ENCODE results near the gene UACA.
A peak's percentile ranks its signal among the peaks of the same experiment; 100 is the strongest.
"Not testable (repeated sequence)": the region's sequence is repeated elsewhere in the genome, so short reads cannot be mapped to it uniquely, and the experiment has no call there.

UACA gene, protein sequence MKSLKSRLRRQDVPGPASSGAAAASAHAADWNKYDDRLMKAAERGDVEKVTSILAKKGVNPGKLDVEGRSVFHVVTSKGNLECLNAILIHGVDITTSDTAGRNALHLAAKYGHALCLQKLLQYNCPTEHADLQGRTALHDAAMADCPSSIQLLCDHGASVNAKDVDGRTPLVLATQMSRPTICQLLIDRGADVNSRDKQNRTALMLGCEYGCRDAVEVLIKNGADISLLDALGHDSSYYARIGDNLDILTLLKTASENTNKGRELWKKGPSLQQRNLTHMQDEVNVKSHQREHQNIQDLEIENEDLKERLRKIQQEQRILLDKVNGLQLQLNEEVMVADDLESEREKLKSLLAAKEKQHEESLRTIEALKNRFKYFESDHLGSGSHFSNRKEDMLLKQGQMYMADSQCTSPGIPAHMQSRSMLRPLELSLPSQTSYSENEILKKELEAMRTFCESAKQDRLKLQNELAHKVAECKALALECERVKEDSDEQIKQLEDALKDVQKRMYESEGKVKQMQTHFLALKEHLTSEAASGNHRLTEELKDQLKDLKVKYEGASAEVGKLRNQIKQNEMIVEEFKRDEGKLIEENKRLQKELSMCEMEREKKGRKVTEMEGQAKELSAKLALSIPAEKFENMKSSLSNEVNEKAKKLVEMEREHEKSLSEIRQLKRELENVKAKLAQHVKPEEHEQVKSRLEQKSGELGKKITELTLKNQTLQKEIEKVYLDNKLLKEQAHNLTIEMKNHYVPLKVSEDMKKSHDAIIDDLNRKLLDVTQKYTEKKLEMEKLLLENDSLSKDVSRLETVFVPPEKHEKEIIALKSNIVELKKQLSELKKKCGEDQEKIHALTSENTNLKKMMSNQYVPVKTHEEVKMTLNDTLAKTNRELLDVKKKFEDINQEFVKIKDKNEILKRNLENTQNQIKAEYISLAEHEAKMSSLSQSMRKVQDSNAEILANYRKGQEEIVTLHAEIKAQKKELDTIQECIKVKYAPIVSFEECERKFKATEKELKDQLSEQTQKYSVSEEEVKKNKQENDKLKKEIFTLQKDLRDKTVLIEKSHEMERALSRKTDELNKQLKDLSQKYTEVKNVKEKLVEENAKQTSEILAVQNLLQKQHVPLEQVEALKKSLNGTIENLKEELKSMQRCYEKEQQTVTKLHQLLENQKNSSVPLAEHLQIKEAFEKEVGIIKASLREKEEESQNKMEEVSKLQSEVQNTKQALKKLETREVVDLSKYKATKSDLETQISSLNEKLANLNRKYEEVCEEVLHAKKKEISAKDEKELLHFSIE (N-terminal part only)

DNA sequence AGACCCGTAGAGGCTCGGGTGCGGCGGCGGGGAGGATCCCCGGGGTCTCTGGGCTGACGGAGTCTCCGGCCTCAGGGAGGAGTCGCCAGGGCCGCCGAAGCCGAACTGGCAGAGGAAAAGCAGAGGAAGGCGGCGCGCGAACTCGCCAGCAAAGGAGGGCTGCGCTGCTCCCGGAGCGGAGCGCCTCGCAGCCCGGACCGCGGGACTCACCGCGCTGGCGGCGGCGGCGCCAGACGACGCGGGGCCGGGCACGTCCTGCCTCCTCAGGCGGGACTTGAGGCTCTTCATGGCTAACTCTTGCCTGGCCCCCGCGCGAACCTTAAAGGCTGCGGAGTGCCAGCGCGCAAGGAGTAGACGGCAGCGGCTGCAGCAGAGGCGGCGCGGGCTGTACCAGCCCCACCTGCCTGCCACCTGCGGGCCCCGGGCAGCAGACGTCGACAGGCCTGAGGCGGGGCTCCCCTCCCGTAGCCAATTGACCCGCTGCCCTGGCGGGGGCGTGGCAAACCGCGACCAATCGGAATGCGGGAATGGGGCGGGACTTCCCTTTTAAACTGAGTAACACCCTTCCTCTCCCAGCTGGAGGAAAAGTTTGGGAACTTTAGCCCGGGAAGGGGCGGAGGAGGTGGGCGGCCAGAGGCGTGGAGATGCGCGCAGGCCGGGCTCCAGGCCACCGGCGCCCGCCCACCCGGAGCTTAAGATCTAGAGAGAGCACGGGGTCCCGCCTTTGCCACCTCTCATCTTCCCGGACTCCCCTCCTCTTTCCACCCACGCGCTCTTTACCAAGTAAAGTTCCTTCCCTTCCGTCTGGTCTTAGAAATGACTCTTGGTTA, at the start of gene UACA:
TSS of gene UACA (minus strand) at position 439 of the 830 bp plus-strand sequence. CDS start at position 288, 151 bp downstream.
- peak; percentile 71 to 77 for DNase-seq

DNA sequence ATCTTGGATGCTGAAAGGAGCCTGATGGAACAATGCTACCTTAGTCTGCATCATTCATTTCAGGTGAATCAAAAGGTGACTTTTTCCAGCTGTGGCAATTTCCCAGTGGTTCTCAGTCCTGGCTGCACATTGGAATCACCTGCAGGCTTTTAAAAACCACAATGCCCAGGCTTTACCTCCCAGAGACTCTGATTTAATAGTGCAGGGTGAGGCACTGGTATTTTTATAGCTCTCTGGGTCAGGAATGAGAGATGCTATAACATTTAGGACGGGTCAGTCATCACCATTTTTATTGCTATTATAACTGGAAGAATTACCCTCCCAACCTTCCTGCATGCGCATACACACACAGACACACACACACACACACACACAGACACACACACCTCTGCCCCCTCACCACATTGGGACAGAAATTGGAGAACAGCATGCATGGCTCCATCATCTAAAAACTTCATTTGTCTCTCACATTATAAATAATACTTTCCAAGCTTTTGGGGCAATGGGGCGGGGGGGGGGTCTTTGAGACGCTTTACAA, 49.5 kb upstream of the UACA start:
- DNase-seq, result no peak

DNA sequence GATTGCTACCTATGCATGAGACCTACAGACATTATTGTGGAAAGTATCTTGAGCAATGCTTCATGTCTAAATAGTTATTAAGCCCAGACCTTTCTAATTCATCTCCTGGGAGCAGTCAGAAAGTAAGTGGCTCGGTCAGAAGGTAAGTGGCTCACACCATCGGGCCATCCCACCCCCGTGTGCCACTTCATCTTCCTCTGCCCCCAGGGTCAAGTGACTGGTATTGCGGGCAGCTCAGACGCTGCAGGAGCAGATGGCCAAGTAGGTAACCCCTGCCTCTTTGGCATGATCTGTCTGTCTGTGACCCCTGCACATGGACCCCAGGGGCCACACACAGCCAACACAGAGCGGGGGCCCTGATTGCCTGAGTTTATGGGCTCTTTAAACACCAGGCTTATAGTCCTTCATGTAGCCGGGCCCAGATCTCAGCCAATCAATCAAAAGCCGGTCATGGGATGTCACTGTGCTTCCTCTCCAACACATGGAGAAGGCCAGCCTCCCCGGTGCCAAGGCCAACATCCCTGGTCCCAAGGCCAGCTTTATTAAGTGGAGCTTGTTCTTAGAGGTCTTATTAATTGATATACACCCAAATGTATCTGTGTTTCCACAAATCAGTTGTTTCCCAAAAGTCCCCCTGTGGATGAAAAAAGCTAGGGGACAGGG, 47.7 kb upstream of the UACA start:
- no peak for DNase-seq

DNA sequence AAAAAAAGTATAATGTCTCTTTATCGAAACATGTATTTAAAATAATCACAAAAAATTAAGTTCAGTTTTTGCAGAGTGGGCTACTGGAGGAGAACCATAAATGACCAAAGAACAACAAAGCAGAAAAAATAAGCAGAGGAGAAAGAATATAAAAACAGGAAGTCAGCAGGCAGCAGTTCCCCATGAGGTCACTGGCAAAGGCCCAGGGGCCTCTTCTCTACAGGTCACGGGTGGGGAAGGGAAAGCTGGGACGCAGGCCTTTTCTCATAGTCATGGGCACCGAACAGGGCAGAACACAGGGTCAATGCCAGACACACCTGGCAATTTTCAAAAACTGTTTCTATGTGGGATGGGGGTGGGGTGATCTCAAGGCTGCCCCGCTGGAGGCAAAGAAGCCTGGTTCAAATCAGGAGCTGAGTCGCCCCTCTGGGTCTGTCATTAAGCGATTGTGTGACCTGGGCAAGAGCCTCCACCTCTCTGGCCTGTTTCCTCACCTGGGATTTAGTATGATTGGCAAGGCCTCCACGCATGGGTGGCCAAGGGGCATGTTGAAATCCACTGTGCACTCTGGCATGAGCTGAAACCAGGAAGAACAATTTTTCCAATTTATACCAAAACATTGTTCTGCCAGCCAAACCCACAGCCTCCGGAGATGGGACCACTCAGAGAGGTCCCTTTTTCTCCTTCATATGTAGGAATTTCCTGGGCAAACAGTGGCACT, 43.8 kb upstream of the UACA start:
- no peak for DNase-seq

DNA sequence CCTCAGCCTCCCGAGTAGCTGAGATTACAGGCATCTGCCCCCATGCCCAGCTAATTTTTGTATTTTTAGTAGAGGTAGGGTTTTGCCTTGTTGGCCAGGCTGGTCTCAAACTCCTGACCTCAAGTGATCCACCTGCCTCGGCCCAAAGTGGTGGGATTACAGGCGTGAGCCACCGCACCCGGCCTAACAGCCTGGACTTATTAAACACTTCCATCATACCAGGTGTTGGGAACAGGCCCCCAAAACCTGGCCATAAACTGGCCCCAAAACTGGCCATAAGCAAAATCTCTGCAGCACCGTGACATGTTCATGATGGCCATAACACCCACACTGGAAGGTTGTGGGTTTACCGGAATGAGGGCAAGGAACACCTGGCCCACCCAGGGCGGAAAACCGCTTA, 41.0 kb upstream of the UACA start:
- DNase-seq, result not testable (repeated sequence)

DNA sequence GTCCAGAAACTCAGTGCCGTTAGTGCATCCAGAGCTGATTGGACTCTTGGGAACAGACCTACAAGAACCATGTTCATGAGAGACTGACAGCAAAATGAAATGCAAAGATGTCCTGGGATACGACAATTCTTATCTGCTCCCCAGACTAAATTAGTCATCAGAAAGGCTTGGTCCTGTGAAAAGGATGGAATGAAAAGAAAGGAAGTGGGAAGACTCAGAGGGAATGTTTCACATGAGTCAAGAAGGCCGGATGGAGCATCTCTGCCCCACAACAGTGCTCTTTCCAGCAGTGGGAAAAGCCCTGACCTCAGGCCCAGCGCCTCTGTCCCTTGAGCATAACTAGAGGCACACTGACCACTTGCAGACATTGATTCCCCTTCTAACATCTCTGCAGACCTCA, 39.3 kb upstream of the UACA start:
- no peak for DNase-seq

DNA sequence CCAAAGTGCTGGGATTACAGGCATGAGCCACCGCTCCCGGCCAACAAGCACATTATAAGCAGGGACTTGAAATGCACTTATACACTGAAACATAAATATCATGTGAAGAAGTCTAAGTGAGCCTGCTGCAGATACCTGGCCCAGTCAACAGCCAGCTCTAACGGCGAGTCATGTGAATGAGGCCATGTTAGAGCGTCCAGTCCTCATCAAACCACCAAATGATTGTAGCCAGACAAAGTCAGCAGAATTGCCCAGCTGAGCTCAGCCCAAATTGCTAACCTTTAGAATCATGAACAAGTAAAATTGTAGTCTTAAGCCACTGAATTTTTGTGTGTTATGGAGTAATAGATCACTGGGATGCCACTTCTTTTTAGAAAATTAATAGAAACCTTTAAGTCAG, 37.8 kb upstream of the UACA start:
- no peak for DNase-seq

DNA sequence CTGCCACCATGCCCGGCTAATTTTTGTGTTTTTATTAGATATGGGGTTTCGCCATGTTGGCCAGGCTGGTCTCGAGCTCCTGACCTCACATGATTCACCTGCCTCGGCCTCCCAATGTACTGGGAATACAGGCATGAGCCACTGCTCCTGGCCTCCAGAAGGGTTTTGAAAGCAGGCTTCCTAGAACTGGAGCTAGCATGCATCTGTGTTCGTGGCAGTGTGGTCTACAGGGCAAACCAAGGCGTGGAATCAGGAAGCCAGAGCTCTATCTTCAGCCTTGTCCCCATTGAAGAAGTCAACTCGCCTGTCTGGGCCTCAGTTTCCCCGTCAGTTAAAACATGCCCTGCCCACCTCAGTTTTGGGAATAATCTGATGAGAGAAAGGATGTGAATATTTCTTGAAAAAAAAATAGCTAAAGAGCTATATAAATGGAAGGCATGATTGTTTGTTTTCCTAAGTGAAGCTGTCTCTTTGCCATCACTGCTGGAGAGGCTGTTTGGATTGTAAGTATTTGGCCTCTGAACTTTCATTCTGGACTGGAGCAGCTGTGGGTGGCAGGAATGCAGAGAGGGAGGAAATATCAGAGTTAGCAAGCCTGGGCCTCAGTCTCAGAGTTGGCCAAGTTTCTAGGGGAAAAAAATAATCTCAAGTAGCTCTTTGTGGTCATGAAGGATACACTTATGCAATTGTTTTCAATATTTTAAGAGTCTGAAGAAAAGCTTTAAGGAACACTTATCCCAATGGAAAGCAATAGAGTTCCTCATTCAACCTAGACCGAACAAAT, 36.5 kb upstream of the UACA start:
- DNase-seq, result no peak

DNA sequence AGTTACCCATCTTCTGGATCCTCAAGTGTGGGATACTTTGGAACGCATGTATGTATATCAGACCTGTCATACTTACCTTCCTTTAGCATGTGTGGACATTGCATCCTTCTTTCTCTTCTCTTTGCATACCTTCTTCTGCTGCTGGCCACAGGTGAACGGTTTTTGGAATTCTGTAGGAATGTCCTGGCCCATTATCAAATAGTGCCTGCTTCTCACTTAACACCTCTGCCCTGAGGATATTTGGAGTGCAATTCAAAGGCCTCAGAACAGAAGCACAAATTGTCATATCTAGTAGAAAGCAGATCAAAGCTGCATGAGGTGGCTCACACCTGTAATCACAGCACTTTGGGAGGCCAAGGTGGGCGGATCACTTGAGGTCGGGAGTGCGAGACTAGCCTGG, 34.1 kb upstream of the UACA start:
- DNase-seq, result no peak

DNA sequence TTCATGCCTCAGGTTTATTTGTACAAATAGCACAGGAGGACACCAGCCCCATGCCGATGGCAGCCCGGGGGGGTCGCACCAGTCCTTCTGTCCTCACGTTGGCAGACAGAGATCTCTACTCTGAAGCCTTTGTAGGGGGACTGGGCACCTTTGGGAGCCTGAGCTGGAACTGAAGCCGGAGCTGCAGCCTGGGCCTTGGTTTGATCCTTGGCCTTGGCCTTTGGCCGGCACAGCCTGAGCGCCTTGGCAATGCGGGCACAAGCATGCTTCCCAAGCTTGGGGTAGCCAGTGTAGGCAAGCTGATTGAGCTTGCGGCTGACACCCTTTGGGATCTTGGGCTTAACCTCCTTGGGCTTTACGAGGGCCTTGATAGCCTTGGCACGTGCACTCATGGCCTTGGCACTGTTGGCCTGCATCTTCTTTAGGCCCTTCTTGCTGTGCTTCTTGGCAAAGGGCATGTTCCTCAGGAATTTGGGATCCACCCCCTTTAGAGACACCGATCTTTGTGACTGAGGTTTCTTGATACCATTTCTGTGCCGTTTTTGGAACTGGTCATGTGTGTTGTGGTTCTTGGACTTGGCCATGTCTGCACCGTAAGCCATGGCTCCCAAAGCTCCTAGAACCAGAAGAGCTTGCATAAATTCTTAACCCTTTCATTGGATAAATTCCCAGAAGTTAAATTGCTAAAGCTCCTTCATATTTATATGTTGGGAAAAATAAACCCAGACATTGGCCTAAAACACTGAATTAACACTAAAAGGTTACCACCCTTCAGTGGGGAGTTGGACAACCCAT, 33.4 kb upstream of the UACA start:
- DNase-seq, result no peak

DNA sequence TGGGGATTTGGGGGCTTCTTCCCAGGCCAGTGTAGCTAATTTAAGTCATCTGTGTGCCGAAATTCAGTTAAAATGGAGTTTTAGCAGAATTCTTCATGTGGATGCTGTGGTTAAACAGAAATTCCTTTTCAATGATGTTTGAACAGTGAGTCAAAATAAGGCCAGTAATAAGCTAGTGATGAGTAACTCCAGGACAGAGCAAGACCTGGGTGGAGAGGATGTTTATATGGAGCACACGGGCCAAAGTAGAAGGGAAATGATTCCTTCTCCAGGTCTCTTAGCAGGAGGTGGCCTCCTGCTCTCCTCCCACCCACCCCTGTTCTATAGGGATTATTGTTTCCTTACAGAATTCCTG, 31.9 kb upstream of the UACA start:
- no peak for DNase-seq

DNA sequence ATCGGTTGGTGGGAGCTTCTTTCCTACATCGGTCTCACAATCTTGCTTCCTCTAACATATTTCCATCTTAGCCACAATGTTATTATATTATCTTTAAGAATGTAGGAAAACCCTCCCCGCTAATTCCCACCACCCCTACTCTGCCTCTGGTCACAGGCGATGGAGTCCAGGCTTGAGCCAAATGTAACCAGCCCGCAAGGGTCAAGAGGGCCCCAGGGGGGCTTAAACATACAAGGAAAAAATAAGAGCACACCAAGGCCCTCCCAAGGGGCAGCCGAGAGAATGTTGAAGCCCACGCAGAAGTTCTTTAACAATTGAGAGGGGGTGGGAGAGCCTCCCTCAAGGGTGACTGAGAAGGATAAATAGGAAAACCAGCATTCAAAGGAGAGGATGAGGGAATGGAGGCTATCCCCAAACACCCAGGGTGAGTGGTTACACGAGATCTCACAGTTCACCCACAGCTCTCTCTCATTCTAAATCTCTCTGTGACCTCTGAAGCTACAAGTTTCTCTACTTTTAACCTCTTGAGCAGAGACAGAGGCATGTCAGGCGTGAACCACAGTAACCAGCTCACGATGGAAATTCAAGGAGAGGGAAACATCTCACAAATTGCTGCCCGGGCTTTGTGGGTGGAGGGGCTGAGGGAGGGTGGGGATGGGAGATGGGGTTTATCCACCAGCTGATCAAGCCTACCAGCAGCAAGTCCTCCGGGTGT, 31.4 kb upstream of the UACA start:
- no peak for DNase-seq

DNA sequence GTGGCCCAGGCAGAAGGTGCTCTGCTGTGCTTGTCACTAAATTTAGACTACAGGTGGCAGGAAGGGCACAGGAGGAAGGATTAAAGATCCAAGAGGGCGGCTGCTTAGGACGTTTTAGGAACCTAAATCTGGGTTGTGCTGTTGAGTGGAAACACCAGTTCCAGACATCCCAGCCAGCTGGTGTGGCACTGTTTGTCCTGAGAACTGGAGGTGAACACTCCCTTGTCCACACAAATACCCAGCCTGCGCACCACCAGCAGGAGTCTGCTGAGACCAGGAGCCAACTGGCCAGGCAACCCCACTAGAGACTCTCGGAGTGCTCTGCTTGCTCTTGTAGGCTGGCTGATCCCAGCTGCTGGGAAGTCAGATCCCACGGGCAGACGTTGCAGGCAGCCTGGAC, 30.3 kb upstream of the UACA start:
- DNase-seq, result no peak

DNA sequence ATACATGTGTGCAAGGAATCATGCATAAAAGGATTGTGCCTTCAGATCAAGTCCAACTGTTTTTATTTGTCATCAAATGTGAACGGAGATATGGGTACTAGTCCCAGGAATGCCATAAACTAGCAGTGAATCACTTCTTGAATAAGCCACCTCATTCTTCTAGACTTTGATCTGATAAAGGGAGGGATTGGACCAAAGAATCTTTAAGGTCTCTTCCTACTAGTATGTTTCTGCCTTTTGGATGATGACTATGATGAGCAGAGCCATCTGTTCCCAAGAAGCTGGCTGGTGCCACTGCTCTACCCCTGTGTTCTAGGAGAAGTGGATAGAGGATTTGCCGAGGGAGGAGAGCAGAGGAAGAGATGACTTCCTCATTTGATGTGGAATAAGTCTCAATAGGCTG, 28.8 kb upstream of the UACA start:
- DNase-seq, result no peak

DNA sequence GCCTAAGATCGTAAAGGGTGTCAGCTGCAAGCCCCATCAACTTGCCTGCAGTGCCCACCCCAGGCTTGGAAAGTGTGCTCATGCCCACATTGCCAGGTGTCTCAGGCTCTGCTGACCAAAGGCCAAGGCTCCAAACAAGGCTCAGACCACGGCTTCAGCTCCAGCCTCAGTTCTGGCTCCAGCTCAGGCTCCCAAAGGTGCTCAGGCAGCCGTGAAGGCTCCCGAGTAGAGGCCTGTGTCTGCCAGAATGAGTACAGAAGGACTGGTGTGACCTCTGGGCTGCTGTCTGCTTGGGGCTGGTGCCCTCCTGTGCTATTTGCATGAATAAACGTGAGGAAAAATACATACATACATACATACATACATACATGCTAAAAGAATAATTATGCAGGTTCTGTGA, 27.9 kb upstream of the UACA start:
- DNase-seq, result no peak

DNA sequence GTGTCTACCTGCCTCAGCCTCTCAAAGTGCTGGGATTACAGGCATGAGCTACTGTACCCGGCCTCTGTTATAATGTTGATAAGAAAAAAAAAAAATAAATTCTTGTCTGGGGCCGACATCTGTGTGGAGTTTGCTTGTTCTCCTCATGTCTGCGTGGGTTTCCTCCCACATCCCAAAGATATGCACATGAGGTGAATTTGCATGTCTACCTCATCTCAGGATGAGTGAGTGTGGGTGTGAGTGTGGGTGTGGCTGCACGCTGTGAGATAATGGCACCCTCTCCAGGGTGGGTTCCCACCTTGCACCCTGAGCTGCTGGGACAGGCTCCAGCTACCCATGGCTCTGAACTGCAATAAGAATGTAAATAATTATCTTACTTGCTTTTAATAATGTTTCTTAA, 25.9 kb upstream of the UACA start:
- DNase-seq, result no peak

DNA sequence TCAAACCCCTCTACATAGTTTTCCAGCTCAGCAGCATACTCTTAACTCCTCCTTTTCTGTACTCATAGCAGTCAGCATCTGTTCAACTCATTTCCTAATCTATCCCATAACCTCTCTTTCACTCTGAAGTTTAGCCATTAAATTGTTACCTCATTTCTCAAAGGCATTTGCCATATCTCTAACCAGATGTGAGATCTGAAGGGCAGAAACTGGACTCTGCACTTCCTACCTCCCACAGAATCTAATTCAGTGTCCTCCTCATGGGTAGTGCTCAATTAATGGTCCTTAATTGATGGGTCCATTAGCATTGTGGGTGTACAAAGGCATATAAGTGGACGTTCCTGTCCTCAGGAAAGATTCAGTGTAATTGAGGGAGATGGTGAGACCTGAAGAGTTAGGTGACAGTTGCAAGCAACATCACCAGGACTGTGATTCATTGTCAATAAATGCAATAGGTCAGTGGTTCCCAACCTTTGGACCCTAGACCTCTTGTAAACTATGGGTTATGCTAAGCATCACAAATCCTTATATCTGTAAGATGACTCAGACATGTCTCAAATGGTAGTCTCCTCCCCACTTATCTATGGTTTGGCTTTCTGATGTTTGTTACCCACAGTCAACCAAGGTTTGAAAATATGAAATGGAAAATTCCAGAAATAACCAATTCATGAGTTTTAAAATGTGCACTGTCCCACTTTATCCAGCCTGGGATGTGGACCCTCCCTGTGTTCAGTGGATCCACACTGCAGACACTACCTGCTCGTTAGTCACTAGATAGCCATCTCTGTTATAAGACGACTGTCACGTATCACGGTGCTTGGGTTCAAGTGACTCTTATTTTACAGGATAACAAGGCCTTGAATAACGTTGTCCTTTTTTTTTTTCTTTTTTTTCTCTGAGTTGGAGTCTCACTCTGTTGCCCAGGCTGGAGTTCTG, 25.0 kb upstream of the UACA start:
- no peak for DNase-seq

All from stimulated activated CD4-positive, alpha-beta T cell treated with anti-CD3 and anti-CD28 coated beads, Interleukin-4, amount 100 ng/mL, for 4 hours (primary cell).